ENCODE data around the gene HELB. TPM values are rescaled to one million over a fixed set of nuclear protein-coding genes. Genes with fewer than 3 reads are reported as not detected.

The HELB gene
- total RNA-seq, 1 experiment from 2014 or later, result 10.7 TPM

DNA sequence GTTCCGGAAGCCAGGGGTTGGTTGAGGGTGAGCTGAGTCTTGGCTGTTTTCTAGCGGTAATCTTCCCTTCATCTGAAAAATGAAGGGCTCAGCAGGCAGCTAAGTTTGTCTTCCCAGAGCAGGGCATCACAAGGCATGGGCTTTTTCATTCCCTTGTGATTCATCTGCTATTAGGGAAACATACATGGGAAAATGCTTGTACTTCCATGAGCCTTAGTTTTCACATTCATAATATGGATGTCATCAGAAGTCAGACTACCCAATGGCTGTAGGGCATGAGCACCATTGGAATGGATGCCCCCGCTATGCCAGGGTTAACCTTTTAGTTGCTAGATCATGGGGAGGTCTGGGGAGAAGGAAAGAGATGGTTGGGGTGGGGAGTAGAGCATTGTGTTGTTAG is 18.7 kb downstream of the HELB start:
- TF ChIP-seq, protein P1, sequence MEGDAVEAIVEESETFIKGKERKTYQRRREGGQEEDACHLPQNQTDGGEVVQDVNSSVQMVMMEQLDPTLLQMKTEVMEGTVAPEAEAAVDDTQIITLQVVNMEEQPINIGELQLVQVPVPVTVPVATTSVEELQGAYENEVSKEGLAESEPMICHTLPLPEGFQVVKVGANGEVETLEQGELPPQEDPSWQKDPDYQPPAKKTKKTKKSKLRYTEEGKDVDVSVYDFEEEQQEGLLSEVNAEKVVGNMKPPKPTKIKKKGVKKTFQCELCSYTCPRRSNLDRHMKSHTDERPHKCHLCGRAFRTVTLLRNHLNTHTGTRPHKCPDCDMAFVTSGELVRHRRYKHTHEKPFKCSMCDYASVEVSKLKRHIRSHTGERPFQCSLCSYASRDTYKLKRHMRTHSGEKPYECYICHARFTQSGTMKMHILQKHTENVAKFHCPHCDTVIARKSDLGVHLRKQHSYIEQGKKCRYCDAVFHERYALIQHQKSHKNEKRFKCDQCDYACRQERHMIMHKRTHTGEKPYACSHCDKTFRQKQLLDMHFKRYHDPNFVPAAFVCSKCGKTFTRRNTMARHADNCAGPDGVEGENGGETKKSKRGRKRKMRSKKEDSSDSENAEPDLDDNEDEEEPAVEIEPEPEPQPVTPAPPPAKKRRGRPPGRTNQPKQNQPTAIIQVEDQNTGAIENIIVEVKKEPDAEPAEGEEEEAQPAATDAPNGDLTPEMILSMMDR (conservative IDR thresholded peaks at IDR 0.05), result no peak
- no peak overlapping the region for H3K56ac ChIP-seq (ENCODE audit: insufficient read length, low read depth, low read length)
- H4K91ac ChIP-seq (ENCODE audit: insufficient read length, low read depth, low read length), result no peak overlapping the region
- no peak overlapping the region for H2BK20ac ChIP-seq (ENCODE audit: low read depth, low read length, poor library complexity, severe bottlenecking)
- H2AK5ac ChIP-seq (ENCODE audit: insufficient read length, low read length), result no peak overlapping the region
- no peaks in the 10 kb centered on the region for H3K4me1 Mint-ChIP-seq
- no CpG with 5 or more reads among the region's 3 CpGs for WGBS (ENCODE audit: extremely low coverage, insufficient read length, low lambda C conversion rate)
- H2BK120ac ChIP-seq (ENCODE audit: low read depth, low read length, poor library complexity, severe bottlenecking), result no peak overlapping the region
- H3K9ac ChIP-seq (ENCODE audit: extremely low read depth, insufficient read length, low read length), result no peak overlapping the region
- no peaks in the 10 kb centered on the region for H3K79me2 ChIP-seq (ENCODE audit: insufficient read depth, low read length)
- H2BK15ac ChIP-seq (ENCODE audit: low read depth, low read length), result no peak overlapping the region
- no peak overlapping the region for H3K27ac ChIP-seq (ENCODE audit: insufficient read length, low read depth, low read length)
- no peak overlapping the region for H2BK5ac ChIP-seq (ENCODE audit: insufficient read length, low read length)
- H2AFZ ChIP-seq (ENCODE audit: low read length), result no peak overlapping the region
- H3T11ph ChIP-seq (ENCODE audit: low read length), result no peak overlapping the region
- H4K8ac ChIP-seq (replicated peaks; ENCODE audit: insufficient read length, low read depth, low read length), result no peak overlapping the region
- H3K4me3 Mint-ChIP-seq, result no peak overlapping the region
- no peak overlapping the region for H3K4ac ChIP-seq (ENCODE audit: low read depth, low read length)
- no peak overlapping the region for H4K5ac ChIP-seq (ENCODE audit: insufficient read length, low read depth, low read length)
- DNase-seq, result no peak
- no peak overlapping the region for H2BK12ac ChIP-seq (ENCODE audit: insufficient read length, low read depth, low read length)
- H3K9me3 ChIP-seq (ENCODE audit: control insufficient read depth, low read depth, low read length), result no peaks in the 10 kb centered on the region
- no peaks in the 10 kb centered on the region for H3K27me3 ChIP-seq (ENCODE audit: insufficient read depth, low read length)
- H3K23me2 ChIP-seq (ENCODE audit: insufficient read length, low read depth, low read length, poor library complexity, severe bottlenecking), result no peaks in the 10 kb centered on the region
- no peak overlapping the region for H3K4me2 ChIP-seq (ENCODE audit: insufficient read depth, insufficient read length, low read length)
- peak overlapping the region in 1 of 3 experiments; percentile 41; a peak in 1 of 7 replicates for H3K27ac Mint-ChIP-seq
- peaks cover 0 to 27% (median 0%) of the 10 kb centered on the region in 3 experiments; a peak in 4 of 7 replicates for H3K36me3 Mint-ChIP-seq (ENCODE audit: insufficient read depth in 1 of 3, low read depth in 3 of 3)
- no peak overlapping the region for H3K14ac ChIP-seq (ENCODE audit: insufficient read depth, low read length)
- no peak overlapping the region for H3K23ac ChIP-seq (ENCODE audit: insufficient read length, low read depth, low read length)
- H3K4me1 ChIP-seq (ENCODE audit: insufficient read depth, low read length), result no peaks in the 10 kb centered on the region
- H3K9me3 Mint-ChIP-seq, result no peaks in the 10 kb centered on the region
- H3K79me1 ChIP-seq (ENCODE audit: insufficient read depth, low read depth, low read length, poor library complexity, severe bottlenecking), result no peaks in the 10 kb centered on the region
- H3K27me3 Mint-ChIP-seq (ENCODE audit: low read depth), result no peaks in the 10 kb centered on the region
- no peak overlapping the region for H3K18ac ChIP-seq (ENCODE audit: insufficient read length, low read depth, low read length)
- H4K20me1 ChIP-seq (ENCODE audit: control insufficient read depth, insufficient read depth, insufficient read length), result no peaks in the 10 kb centered on the region

Data from H9 (cell line).